ENCODE results near the gene RPS21. TPM values are rescaled to one million over a fixed set of nuclear protein-coding genes. Genes with fewer than 3 reads are reported as not detected.

Gene RPS21
- total RNA-seq, 2 donors from 2014 or later, result 1,150 to 1,291 TPM

- intact Hi-C loops (cut with DNase I, micrococcal nuclease), result no loop called here
- ATAC-seq (no peak), DNase-seq (no peak)
Measured at GRCh38 chr20:62390317-62391164, 3.6 kb downstream of the RPS21 start.

GRCh38 chr20:62391165-62392076, 4.5 kb downstream of the RPS21 start:
- intact Hi-C loops (cut with DNase I, micrococcal nuclease), result no loop called here
- no peak for ATAC-seq
- DNase-seq, result no peak

GRCh38 chr20:62392077-62392418, 5.1 kb downstream of the RPS21 start:
- ATAC-seq, result no peak
- no peak for DNase-seq
- intact Hi-C loops (cut with DNase I, micrococcal nuclease), result no loop called here

GRCh38 chr20:62392621-62393334, 5.9 kb downstream of the RPS21 start:
- intact Hi-C loops (cut with DNase I, micrococcal nuclease), result no loop called here
- ATAC-seq, result no peak

GRCh38 chr20:62393335-62393665, 6.4 kb downstream of the RPS21 start:
- ATAC-seq, result no peak
- intact Hi-C loops (cut with DNase I, micrococcal nuclease), result no loop called here
- DNase-seq, result no peak

More at GRCh38 chr20:62392621-62393334, 5.9 kb downstream of the RPS21 start:
- DNase-seq, result no peak

GRCh38 chr20:62393830-62394229, 6.9 kb downstream of the RPS21 start:
- ATAC-seq (no peak), DNase-seq (no peak)
- intact Hi-C loops (cut with DNase I, micrococcal nuclease), result no loop called here

GRCh38 chr20:62394248-62395245, 7.6 kb downstream of the RPS21 start:
- intact Hi-C loops (cut with DNase I, micrococcal nuclease), result no loop called here
- DNase-seq (no peak), ATAC-seq (no peak)

GRCh38 chr20:62395311-62396242, 8.7 kb downstream of the RPS21 start:
- DNase-seq, result no peak
- peak; percentile 24 for ATAC-seq
- intact Hi-C loops (cut with DNase I, micrococcal nuclease), result no loop called here

GRCh38 chr20:62396367-62397239, 9.7 kb downstream of the RPS21 start:
- intact Hi-C loops (cut with DNase I, micrococcal nuclease), result no loop called here
- no peak for ATAC-seq
- no peak for DNase-seq

GRCh38 chr20:62398120-62398821, 11.4 kb downstream of the RPS21 start:
- DNase-seq, result no peak
- intact Hi-C loops (cut with DNase I, micrococcal nuclease), result no loop called here

GRCh38 chr20:62400021-62400420, 13.1 kb downstream of the RPS21 start:
- ATAC-seq, result no peak
- intact Hi-C loops (cut with DNase I, micrococcal nuclease), result no loop called here

More at GRCh38 chr20:62398120-62398821, 11.4 kb downstream of the RPS21 start:
- ATAC-seq, result no peak

GRCh38 chr20:62400541-62400940, 13.6 kb downstream of the RPS21 start:
- DNase-seq (no peak), ATAC-seq (no peak)
- intact Hi-C loops (cut with DNase I, micrococcal nuclease), result no loop called here

More at GRCh38 chr20:62400021-62400420, 13.1 kb downstream of the RPS21 start:
- no peak for DNase-seq

GRCh38 chr20:62401331-62401779, 14.5 kb downstream of the RPS21 start:
- DNase-seq, result no peak
- intact Hi-C loops (cut with DNase I, micrococcal nuclease), result no loop called here
- no peak for ATAC-seq

- DNase-seq (no peak), ATAC-seq (no peak)
- intact Hi-C loops (cut with DNase I, micrococcal nuclease), result no loop called here
Measured at GRCh38 chr20:62402456-62403150, 15.7 kb downstream of the RPS21 start.

- DNase-seq (no peak), ATAC-seq (no peak)
- intact Hi-C loops (cut with DNase I, micrococcal nuclease), result no loop called here
Measured at GRCh38 chr20:62403331-62403730, 16.4 kb downstream of the RPS21 start.

All from left colon (tissue), 2 donors.